H1 (cell line): ENCODE measurements around the gene ABCA2. TPM values are rescaled to one million over a fixed set of nuclear protein-coding genes. Genes with fewer than 3 reads are reported as not detected.

Experiments used
- CBX5 ChIP-seq: fragments of 300-800, 300-1000 bp; sonication (generic); IDR thresholded peaks from 2 replicates; pipeline ENCODE4 v1.7.1; 2016; ENCODE audit warnings: antibody characterized with exemption, low read length, low read depth
- EP300 ChIP-seq, 2 experiments: IDR thresholded peaks; 1 replicate in 1 of 2; 2 replicates in 1 of 2; pipeline ENCODE4 v1.6.1; 2011 to 2012; ENCODE audit warnings: low read depth in 2 of 2, low read length in 2 of 2, mild to moderate bottlenecking in 2 of 2, borderline replicate concordance in 1 of 2, inconsistent platforms in 1 of 2, moderate library complexity in 1 of 2
- TEAD4 ChIP-seq: IDR thresholded peaks from 2 replicates; pipeline ENCODE4 v1.6.1; 2012; ENCODE audit warnings: low read depth, low read length, inconsistent platforms, mixed read lengths
- polyA plus RNA-seq, 7 experiments: library from polyadenylated mRNA; depleted of rRNA in 3 of 7; stranded (reverse) in 5 of 7; unstranded in 2 of 7; fragments of >200 nt in 5 of 7; fragments of 200-250 nt in 2 of 7; gene quantifications; 1 replicate in 5 of 7; 2 replicates in 1 of 7; 4 replicates in 1 of 7; pipeline versions ENCODE4 v1.2.1 to v1.2.3, GENCODE V29; 2011 to 2013; ENCODE audit warnings: missing spikeins in 2 of 7, mixed read lengths in 2 of 7
- total RNA-seq: library from RNA; stranded (reverse); fragmentation: NEBNext Ultra II Directional; extraction: Animal tissue kit (Norgen Biotek cat#: 25700); gene quantifications from 2 replicates; pipeline ENCODE4 v1.2.1, GENCODE V29; 2021

ABCA2 gene
- total and polyA plus RNA-seq, 2 of the 8 experiments (the other 6 are each of a cell fraction or from before 2014, with no cell fraction given): 12.5 to 14.3 TPM

- TF ChIP-seq EP300 (IDR thresholded peaks at IDR 0.05; ENCODE audit: borderline replicate concordance in 1 of 2, low read depth in 2 of 2, low read length in 2 of 2) (no peak), TEAD4 (no peak), CBX5 (no peak)
Observed at GRCh38 chr9:136994180-136994887, 33.7 kb downstream of the ABCA2 start (continued).
